H1 (cell line): ENCODE results near the gene ATG9B. TPM values are rescaled to one million over a fixed set of nuclear protein-coding genes. Genes with fewer than 3 reads are reported as not detected.
A peak's percentile ranks its signal among the peaks of the same experiment; 100 is the strongest.

ENCODE experiments used
- ATF3 ChIP-seq: IDR thresholded peaks from 2 replicates; pipeline ENCODE4 v1.6.1; 2011; ENCODE audit warnings: low read depth, mild to moderate bottlenecking, low read length; ENCODE audit not compliant: insufficient read depth
- CEBPB ChIP-seq: IDR thresholded peaks from 2 replicates; pipeline ENCODE4 v1.6.1; 2012; ENCODE audit warnings: low read depth, low read length
- CHD1 ChIP-seq: IDR thresholded peaks from 2 replicates; pipeline ENCODE4 v1.6.1; 2012; ENCODE audit warnings: low read depth, low read length, improper control_type of control experiment
- CHD2 ChIP-seq: IDR thresholded peaks from 2 replicates; pipeline ENCODE4 v1.6.1; 2012; ENCODE audit warnings: low read length, improper control_type of control experiment
- CHD7 ChIP-seq: fragments of 300-600 bp; sonication (generic); IDR thresholded peaks from 2 replicates; pipeline ENCODE4 v1.7.1; 2012; ENCODE audit warnings: low read length, moderate library complexity, mild to moderate bottlenecking, inconsistent platforms; ENCODE audit not compliant: insufficient replicate concordance
- EP300 ChIP-seq, 2 experiments: IDR thresholded peaks; 1 replicate in 1 of 2; 2 replicates in 1 of 2; pipeline ENCODE4 v1.6.1; 2011 to 2012; ENCODE audit warnings: low read depth in 2 of 2, low read length in 2 of 2, mild to moderate bottlenecking in 2 of 2, borderline replicate concordance in 1 of 2, inconsistent platforms in 1 of 2, moderate library complexity in 1 of 2
- GTF2F1 ChIP-seq: IDR thresholded peaks from 2 replicates; pipeline ENCODE4 v1.6.1; 2012; ENCODE audit warnings: low read depth, low read length, improper control_type of control experiment, borderline replicate concordance
- POLR2AphosphoS5 ChIP-seq: IDR thresholded peaks from 2 replicates; pipeline ENCODE4 v1.6.1; 2011; ENCODE audit warnings: low read depth, low read length
- POU5F1 ChIP-seq: IDR thresholded peaks from 2 replicates; pipeline ENCODE4 v1.6.1; 2011; ENCODE audit warnings: low read depth, mild to moderate bottlenecking, low read length, moderate library complexity
- RFX5 ChIP-seq: IDR thresholded peaks from 2 replicates; pipeline ENCODE4 v1.6.1; 2011; ENCODE audit warnings: low read depth, low read length, improper control_type of control experiment, borderline replicate concordance
- polyA plus RNA-seq, 7 experiments: library from polyadenylated mRNA; depleted of rRNA in 3 of 7; stranded (reverse) in 5 of 7; unstranded in 2 of 7; fragments of >200 nt in 5 of 7; fragments of 200-250 nt in 2 of 7; gene quantifications; 1 replicate in 5 of 7; 2 replicates in 1 of 7; 4 replicates in 1 of 7; pipeline versions ENCODE4 v1.2.1 to v1.2.3, GENCODE V29; 2011 to 2013; ENCODE audit warnings: missing spikeins in 2 of 7, mixed read lengths in 2 of 7
- total RNA-seq: library from RNA; stranded (reverse); fragmentation: NEBNext Ultra II Directional; extraction: Animal tissue kit (Norgen Biotek cat#: 25700); gene quantifications from 2 replicates; pipeline ENCODE4 v1.2.1, GENCODE V29; 2021
- TF ChIP-seq, protein P1 (sequence below): IDR thresholded peaks from 2 replicates; pipeline ENCODE4 v1.6.1; 2012; ENCODE audit warnings: inconsistent platforms

Gene ATG9B
- total and polyA plus RNA-seq, 2 of the 8 experiments (the other 6 are each of a cell fraction or from before 2014, with no cell fraction given): 1.4 to 2.3 TPM

DNA sequence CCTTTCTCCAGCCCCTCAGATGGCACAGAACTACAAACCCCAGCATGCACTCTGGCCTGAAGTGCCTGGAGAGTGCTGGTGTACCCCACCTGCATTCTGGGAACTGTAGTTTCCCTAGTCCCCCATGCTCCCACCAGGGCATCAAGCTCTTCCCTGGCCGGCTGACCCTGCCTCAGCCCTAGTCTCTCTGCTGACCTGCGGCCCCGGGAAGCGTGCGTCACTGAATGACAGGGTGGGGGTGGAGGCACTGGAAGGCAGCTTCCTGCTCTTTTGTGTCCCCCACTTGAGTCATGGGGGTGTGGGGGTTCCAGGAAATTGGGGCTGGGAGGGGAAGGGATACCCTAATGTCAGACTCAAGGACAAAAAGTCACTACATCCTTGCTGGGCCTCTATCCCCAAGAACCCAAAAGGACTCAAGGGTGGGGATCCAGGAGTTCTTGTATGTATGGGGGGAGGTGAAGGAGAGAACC is 31.4 kb downstream of the ATG9B start (continued):
- TF ChIP-seq CHD7: no peak
- TF ChIP-seq EP300 (IDR thresholded peaks at IDR 0.05; ENCODE audit: borderline replicate concordance in 1 of 2, low read depth in 2 of 2, low read length in 2 of 2): no peak
- TF ChIP-seq, protein P1, sequence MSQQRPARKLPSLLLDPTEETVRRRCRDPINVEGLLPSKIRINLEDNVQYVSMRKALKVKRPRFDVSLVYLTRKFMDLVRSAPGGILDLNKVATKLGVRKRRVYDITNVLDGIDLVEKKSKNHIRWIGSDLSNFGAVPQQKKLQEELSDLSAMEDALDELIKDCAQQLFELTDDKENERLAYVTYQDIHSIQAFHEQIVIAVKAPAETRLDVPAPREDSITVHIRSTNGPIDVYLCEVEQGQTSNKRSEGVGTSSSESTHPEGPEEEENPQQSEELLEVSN: no peak
- TF ChIP-seq RFX5: no peak
- TF ChIP-seq POLR2AphosphoS5: no peak
- no peak for TF ChIP-seq CHD2
- TF ChIP-seq CEBPB: no peak
- TF ChIP-seq POU5F1: no peak
- no peak for TF ChIP-seq CHD1
- no peak for TF ChIP-seq GTF2F1
- TF ChIP-seq ATF3: 0 out of 2 replicates have a peak, but pooled peaks have one; percentile 49
